NCI-H2196 treated with DMSO at 0.1 percent for 48 hours (cell line): ENCODE measurements around the gene FKBP5.
"Not testable (repeated sequence)": the region's sequence is repeated elsewhere in the genome, so short reads cannot be mapped to it uniquely, and the experiment has no call there.

Source experiments
- DNase-seq: peaks from one replicate; lab custom pipeline; 2025; ENCODE audit not compliant: unreplicated experiment; lab: John Stamatoyannopoulos, UW

FKBP5 gene

DNA sequence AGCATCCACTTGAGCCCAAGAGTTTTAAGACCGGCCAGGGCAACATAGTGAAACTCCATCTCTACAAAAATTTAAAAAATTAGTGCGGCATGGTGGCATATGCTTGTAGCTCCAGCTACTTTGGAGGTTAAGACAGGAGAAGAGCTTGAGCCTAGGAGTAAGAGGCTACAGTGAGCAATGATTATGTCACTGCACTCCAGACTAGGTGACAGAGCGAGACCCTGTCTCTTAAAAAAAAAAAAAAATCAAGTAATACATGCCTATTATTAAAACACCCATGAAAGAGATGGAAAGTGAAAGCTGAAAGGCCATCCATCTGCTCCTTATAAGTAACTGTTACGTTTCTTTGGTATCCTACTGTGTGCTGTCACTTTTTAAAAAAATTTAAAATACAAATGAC lies 66.4 kb downstream of the FKBP5 start:
- no peak for DNase-seq

DNA sequence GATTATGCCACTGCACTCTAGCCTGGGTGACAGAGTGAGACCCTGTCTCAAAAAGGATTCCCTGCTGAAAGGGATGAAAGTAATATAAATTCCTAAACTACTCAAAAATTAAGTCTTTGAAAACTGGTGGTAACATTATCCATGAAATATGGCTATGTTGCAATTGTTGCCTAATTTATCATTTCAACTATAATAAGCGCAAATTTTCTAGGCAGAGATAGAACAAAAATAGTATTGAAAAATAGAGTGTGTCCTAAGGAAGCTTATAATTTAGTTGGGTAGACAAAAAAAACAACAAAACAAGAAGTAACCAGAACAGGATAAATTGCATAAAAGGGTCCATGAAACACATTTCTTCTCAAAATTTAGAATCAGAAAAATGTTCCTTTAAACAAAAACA lies 68.0 kb downstream of the FKBP5 start:
- DNase-seq: no peak

DNA sequence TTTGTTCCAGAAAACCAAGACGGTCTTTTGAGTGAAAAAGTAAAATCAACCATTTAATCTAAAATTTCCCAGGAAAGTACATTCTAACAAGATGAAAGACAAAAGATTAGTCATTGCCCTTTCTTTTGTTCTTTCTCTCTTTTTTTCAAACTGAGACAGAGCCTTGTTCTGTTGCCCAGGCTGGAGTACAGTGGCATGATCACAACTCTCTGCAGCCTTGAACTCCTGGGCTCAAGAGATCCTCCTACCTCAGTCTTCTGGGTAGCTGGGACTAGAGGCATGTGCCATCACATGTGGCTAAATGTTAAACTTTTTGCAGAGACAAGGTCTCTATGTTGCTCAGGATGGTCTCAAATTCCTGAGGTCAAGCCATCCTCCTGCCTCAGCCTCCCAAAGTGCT lies 75.0 kb downstream of the FKBP5 start:
- no peak for DNase-seq

DNA sequence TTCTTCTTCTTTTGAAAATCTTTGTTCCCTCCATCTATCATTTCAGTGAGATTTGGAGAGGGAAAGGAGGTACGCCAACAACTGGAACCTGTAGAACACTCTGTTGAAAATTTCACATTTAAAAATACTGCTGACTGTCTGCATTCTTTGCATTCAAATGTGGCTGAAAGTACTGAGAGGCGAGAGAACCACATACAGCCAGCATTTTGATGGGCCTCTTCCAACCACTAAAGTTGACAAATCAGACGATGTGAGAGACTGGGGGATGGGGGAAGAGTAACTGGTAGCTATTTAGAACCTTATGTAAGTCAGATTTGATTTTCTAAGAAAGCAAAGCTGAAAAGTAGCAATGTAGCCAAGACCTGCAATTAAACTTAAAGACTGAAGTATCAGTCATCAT lies 77.5 kb downstream of the FKBP5 start:
- DNase-seq: no peak

DNA sequence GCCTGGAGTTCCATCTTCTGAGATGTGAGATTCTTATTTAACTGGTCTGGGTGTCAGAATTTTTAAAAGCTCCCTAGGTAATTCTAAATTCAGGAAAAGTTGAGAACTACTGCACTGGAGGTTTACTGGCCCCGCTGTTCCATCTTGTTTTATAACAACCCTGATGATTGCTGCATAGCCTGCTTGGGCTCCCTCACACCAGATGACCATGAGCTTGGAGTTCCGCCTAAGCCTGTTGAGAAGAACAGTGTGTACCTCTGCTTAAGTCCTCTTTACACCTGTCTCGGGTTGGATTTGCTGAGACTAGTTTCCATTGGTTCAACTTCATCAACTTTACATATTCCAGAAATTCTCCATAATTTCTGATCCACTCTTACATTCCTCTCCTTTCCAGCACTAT lies 77.9 kb downstream of the FKBP5 start:
- DNase-seq: no peak

- no peak for DNase-seq
Measured at GRCh38 chr6:35609588-35609987, 79.1 kb downstream of the FKBP5 start.

- DNase-seq: no peak
Measured at GRCh38 chr6:35607517-35608233, 81.0 kb downstream of the FKBP5 start.

GRCh38 chr6:35605600-35605999 lies 83.1 kb downstream of the FKBP5 start:
- no peak for DNase-seq

GRCh38 chr6:35603326-35604202 lies 85.2 kb downstream of the FKBP5 start:
- no peak for DNase-seq

GRCh38 chr6:35602133-35602946 lies 86.4 kb downstream of the FKBP5 start:
- DNase-seq: no peak

GRCh38 chr6:35601331-35602132 lies 87.2 kb downstream of the FKBP5 start:
- DNase-seq: no peak

DNA sequence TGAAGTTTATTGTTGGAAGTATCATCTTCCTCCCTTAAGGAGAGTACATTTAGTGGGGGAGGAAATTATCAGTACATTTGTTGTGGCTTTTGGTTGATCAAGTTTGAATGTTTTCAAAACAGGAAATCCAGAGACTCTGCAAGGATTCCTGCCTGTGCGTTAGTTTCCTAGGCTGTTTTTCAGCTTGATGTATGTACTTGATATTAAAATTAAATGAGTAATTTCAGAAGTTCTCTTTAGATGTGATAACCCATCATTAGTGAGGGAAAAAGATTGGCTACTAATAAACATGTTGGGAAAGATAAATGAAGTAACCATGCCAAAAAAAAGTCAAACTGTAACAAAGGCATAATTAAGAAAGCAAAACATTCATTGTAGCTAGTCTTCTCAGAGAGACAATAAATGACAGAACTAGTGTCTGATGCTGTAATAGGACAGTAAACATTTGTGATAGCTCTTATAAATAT lies 88.0 kb downstream of the FKBP5 start:
- no peak for DNase-seq

- DNase-seq: no peak
Measured at GRCh38 chr6:35599761-35600658, 88.7 kb downstream of the FKBP5 start.

- DNase-seq: not testable (repeated sequence)
Measured at GRCh38 chr6:35598621-35599020, 90.1 kb downstream of the FKBP5 start.

DNA sequence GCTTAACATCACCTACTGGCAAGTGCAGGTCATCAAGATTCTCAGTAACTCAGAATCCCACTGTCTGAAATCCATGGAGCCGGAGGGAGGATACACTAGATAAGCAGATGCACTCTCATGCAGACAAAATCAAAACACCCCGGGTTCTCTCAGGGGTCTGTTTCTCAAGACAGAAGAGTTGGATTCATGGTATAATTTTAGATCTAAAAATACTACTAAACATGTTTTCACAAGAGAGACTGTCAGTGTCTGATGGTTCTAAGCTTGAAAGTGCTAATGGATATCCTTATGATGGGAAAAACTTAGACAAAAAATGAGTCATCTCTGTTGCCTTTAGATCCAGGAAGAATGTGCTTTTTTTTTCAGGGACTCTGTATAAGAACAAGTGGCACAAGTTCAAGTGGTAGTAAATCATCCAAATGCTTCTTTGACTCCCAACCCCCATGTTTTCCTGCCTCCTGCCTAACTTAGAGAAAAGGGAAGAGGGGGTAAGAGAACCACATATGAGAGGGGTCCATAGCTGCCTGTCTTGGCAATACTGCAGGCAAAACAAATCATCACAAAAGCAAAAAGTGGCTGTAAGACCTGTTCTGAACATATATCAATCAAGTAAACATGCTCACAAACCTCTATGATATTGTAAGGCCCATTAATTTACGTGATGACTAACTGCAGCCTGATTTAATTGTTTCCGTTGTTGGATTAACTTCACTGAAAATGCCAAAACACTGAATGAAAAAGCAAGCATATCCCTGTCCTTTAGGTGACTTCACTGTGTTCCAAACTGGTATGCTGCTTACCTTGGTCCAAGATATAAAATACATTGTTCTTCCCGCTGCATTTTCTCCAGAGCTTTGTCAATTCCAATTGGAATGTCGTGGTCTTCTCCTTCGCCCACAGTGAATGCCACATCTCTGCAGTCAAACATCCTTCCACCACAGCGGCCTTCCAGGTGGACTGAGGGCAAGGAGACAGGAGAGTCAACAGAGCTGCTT lies 92.0 kb downstream of the FKBP5 start:
- no peak for DNase-seq

DNA sequence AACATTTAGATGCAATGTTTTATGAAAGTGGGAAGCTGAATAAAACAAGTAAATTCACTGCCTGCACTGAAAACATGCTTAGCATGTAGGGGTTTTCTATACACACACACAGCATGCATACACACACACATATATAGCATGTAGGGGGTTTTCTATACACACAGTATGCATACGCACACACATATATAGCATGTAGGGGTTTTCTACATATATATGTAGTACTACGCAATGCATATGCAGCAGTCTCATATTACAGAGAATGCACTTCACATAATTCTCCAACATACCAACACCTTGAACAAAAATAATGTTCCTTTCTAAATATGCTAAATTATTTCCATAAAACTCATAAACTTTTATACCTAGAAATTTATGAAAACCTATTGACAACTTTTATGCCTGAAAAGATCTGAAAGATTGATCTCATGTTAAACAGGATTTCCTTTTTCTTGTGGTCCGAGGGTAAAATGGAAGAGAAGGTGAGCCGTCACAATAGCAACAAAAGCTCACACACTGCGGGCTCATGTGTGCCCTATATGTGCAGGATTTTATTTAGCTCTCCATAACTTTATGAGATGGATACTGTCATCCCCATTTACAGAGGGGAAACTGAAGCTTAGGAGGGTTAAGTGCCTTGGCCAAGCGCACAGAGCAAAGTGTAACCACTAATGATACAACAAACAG lies 94.1 kb downstream of the FKBP5 start:
- DNase-seq: no peak

DNA sequence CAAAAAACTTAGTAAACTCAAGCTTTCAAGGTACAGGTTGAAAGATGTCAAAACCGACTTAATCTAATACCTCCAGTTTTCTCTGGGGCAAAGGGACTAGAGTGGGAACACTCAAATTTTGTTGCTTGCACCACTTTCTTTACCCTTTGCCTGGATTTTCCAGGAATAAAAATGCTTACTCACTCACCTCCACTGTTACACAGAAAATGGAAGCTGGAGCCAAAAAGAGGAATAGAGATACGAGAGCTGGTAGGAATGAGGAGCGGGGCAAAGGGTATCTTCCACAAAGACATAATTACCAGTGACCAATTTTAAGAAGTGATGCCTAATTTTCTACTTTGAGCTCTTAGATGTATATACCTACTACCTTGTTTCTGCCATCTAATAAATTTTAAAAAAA lies 96.5 kb downstream of the FKBP5 start:
- no peak for DNase-seq

DNA sequence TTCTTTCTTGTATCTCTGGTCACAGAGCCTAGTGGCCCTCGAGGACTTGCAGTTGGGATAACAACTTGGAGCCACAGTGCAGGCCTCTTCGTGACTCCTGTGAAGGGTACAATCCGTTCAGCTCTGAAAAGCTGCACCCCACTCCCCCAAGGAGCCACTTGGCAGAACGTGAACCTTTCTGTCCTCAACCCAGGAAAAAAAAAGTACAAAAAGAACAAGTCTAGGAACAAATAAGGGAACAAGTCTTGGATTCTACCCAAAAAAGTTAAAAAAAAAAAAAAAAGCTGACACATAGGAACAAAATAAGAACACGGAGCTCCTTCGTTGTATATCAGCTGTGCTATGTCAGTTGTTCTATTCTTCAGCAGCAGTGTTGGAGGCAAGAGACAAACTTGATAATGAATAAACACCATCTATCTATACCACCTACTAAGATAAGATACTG lies 98.1 kb downstream of the FKBP5 start:
- DNase-seq: no peak
